CD4-positive, alpha-beta T cell treated with Interleukin-15 for 4 hours (primary cell): ENCODE results near the gene GAN.

Experiments used
- DNase-seq: peaks from one replicate; pipeline ENCODE4 v3.0.0-alpha.2; 2020; ENCODE audit warnings: low spot score

The GAN gene

GRCh38 chr16:81431554-81432353 is 117.0 kb downstream of the GAN start:
- DNase-seq: no peak

GRCh38 chr16:81432937-81433557 is 118.3 kb downstream of the GAN start:
- DNase-seq: no peak

- DNase-seq: no peak
Observed at GRCh38 chr16:81435103-81435502, 120.3 kb downstream of the GAN start.

- DNase-seq: no peak
Observed at GRCh38 chr16:81435567-81435966, 120.8 kb downstream of the GAN start.

- no peak for DNase-seq
Observed at GRCh38 chr16:81436386-81436785, 121.6 kb downstream of the GAN start.

- DNase-seq: no peak
Observed at GRCh38 chr16:81437865-81438264, 123.1 kb downstream of the GAN start.
